ENCODE results near the gene KRTAP17-1.

GRCh38 chr17:41298458-41299135, 16.9 kb downstream of the KRTAP17-1 start:
- TF ChIP-seq, protein P1, sequence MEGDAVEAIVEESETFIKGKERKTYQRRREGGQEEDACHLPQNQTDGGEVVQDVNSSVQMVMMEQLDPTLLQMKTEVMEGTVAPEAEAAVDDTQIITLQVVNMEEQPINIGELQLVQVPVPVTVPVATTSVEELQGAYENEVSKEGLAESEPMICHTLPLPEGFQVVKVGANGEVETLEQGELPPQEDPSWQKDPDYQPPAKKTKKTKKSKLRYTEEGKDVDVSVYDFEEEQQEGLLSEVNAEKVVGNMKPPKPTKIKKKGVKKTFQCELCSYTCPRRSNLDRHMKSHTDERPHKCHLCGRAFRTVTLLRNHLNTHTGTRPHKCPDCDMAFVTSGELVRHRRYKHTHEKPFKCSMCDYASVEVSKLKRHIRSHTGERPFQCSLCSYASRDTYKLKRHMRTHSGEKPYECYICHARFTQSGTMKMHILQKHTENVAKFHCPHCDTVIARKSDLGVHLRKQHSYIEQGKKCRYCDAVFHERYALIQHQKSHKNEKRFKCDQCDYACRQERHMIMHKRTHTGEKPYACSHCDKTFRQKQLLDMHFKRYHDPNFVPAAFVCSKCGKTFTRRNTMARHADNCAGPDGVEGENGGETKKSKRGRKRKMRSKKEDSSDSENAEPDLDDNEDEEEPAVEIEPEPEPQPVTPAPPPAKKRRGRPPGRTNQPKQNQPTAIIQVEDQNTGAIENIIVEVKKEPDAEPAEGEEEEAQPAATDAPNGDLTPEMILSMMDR (optimal IDR thresholded peaks at IDR 0.05 in 1 of 3, IDR thresholded peaks at IDR 0.05 in 1 of 3, conservative IDR thresholded peaks at IDR 0.05 in 1 of 3; ENCODE audit: extremely low read depth in 1 of 3, insufficient read depth in 2 of 3, low read length in 3 of 3) = no peak
- no peak for TF ChIP-seq EZH2 (IDR thresholded peaks at IDR 0.05; ENCODE audit: low read length)

Measured in keratinocyte (primary cell).